GM18907 (cell line): ENCODE results near the gene SMIM33.
"Not testable (repeated sequence)": the region's sequence is repeated elsewhere in the genome, so short reads cannot be mapped to it uniquely, and the experiment has no call there.

Experiments
- ATAC-seq: cut with Tn5 transposase; IDR thresholded peaks from one replicate; pipeline ENCODE4 v1.9.1; 2021; ENCODE audit warnings: mild to moderate bottlenecking, moderate library complexity; ENCODE audit not compliant: unreplicated experiment

Gene SMIM33

DNA sequence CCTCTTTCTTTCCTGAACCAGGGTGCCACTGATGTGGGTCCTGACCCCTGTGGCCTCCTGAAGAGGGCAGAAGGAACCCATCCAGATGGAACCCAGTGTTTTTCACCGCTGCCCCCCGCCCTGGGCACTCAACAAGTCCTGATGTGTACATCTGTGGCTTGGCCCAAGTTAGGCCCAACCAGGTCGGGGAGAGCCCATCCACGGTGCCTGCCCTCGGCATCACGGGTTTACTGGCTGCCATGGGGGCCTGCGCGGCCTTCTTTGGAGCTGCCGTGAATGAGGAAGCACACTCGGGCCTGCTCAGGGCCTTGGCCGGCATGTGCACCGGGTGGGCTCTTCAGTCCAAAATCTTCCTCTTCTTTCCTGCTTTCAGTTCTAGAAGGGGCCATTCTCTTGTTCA, 14.0 kb upstream of the SMIM33 start:
- ATAC-seq = no peak

DNA sequence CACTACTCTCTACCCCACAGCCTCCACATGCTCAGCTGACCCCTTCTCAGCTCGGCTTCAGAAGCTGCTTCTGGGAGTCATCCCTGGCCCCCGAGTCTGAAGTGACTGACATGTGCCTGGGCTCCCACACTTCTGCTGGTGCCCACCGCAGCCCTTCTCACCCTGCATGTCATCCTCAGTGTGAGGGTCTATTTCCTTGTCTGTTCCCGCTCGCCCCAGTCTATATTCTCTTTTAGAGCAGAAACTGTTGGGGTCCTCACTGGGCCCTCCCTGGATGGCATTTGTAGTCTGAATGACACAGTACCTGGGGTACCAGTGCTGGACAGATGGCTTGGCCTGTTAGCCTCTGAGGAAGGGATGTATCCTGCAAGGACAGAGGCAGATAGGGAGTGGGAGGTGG, 13.6 kb upstream of the SMIM33 start:
- ATAC-seq = no peak

DNA sequence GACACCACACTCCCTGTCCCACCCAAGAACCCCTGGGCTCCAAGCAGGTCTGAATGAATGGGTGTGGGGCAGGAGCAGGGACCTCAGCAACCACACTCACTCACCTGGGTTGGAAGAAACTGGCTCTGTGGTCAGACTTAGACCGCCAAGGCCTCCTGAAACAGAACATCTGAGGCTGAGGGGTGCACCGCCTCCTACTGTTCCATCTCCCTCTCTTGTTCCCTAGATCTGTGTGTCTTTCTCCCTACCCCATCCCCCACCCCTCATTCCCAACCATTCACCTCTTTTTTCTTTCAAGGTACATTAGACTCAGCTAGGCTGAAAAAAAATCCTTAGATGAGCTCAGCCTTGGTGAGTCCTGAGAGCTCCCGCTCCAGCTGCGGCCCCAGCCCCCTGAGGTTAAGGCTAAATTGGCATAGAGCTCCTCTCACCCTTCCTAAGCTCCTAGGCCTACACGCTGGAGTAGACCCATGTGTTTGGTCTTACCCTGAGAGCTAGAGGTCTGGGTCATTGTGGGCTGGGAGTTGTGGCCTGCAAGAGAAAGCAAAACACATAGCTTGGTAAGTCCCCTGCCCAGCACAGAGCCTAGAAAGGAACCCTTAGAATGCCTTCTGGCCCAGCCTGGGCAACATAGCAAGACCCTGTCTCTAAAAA, 13.0 kb upstream of the SMIM33 start:
- peak; percentile 28 for ATAC-seq

DNA sequence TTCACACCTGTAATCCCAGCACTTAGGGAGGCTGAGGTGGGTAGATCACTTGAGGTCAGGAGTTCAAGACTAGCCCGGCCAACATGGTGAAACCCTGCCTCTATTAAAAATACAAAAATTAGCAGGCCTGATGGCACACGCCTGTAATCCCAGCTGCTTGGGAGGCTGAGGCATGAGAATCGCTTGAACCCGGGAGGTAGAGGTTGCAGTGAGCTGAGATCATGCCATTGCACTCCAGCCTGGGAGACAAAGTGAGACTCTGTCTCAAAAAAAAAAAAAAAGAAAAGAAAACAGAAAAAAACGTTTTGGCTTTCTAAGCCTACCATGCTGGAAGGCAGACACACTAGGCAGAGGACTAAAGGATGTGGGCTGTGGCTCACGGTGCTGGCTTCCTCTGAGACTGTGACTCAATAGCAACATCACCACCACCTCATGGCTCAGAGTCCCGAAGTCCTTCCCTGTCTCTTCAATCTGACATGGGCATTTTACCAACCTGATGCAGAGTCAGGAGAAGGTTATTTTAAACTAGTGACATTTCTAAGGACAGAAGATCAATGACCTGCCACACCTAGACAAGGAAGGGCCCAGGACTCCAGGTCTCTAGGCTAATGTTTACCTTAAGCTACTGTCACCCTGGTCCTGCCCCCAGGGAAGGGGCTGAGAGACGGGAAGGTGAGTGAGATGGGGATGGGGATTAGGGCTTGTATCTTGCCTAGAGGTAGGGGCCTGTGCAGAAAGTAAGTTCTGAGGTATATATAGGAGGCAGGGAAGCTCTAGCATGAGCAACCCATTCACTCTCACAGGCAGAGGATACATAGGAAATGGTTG, 12.0 kb upstream of the SMIM33 start:
- ATAC-seq = peak; percentile 69

DNA sequence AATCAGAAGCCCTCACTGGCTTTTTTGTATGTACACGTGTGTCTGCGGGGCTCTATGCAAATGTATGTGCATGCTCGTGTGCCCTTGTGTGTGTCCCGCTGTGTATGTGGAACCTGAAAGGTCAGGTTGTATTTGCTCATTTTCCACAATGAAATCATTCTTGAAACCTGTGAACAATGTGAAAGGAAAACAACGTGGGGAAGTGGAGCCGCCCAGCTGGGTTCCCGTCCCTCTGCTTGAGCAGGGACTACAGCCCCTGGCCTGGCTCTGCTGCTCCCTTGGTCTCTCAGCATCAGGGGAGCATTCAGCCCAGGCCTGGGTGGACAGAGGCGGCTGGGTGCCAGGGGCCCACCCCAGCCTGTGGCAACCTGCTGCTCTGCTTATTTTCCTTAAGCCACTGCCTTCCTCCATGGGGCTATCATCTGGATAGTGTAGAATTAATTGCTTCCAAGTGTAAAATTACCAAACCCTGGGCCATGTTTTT, 11.3 kb upstream of the SMIM33 start:
- peak; percentile 27 for ATAC-seq

DNA sequence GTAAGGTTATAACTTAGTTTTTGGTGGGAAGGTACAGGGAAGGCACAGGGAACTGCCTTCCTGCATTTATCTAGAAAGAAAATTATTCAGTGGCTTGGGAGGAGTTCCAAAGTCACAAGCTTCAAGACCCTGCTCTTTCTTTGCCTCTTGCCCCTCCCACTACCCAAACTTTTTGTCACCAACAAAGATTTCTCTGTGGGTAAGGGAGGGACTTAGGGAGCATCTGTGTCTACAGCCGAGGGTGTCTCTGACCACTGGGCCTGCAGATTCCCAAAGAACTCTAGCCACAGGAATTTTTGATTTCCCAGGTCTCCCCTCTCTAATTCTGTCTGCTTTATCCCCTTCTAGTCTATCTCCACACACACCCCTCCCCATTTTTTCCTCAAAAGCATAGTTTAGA, 10.3 kb upstream of the SMIM33 start:
- no peak for ATAC-seq

DNA sequence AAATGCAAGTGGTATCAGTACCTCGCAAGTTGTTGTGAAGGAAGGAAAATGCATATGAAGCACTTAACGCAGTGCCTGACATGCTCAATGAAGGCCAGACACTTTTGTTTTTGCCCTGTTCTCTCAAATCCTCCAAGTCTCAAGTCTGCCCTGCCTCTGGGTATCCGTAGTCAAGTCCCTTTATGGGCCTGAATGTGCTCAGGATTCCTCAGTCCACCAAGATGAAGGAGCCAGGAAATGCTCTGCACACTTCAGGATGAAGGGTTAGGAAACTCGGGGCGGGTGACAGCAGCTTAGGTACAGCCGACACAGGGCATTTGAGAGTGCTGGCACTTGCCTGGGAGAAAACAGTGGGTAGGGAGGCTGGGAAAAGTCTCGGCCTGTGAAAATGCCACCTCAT, 9.6 kb upstream of the SMIM33 start:
- no peak for ATAC-seq

DNA sequence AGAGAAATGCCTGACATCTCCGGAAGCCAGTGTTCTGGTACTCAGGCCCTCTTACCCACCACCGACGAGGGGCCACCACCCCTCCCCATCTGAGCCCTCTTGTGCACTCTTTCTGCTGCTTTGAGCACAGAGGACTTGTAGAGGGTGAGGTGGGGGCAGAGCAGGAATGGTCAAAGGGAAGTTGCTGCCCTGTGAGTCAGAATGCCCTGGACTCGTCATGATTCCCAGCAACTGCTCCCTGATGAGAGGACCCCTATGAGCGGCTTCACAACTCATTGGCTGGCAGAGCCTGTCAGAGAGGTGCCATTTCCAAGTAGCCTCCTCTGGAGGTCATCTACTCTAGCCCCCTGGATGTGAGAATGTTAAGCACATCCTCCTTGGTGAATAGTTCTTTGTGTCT, 9.1 kb upstream of the SMIM33 start:
- no peak for ATAC-seq

DNA sequence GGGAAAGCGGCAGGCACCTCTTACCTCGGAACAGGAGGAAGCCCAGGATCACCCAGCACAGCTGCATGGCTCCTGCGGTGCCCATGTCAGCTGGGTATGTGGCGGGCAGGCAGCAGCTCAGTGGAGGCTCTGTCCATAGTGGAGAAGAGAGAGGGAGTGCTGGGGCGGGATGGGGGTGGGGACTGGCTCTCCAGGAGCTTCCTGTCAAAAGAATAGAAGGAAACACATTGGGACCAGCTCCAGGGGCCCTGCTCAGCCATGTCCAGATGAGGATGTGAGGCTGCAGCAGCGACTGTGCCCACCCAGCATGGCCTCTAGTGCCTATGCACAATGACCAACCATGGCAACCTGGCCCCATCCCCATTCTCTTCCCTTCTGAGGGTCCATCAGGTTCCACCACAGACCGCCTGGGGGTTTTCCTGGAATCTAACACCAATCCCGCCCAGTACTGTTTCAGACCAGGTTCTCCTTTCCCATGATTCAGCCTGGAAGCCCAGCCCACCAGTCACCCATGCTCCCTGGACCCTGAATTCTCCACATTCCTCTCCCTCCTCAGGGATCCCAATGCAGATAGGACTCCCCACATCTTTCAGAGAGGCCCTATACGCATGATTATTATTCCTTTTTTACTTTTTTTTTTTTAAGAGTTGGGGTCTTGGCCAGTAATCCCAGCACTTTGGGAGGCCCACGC, 8.1 kb upstream of the SMIM33 start, which contains the start of gene ECSCR:
Gene ECSCR, minus strand, starts transcription at position 158 of the 691 bp plus-strand sequence. Its CDS starts 73 bp downstream, at position 85.
- ATAC-seq = no peak

DNA sequence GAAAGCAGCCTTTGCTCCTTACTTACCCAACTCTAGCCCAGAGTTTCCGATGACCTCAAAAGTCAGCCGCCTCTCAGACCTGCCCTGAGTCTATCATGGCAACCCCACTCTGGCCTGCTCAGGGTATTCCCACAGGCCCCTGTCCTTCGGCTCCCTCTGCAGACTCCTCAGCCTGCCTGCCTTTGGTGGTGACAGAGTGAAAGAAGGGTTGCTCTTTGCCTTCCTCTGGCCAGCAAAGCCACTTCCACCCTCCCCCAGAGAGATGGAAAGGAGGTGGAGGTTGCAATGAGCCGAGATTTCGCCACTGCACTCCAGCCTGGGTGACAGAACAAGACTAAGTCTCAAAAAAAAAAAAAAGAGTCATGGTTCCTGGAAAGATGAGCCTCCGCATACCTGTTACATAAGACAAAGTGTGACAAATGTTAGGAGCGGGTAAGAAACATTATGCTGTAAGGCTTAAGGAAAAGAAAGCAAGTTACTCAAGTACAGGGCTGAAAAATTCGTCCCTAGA, 2.3 kb upstream of the SMIM33 start:
- no peak for ATAC-seq

DNA sequence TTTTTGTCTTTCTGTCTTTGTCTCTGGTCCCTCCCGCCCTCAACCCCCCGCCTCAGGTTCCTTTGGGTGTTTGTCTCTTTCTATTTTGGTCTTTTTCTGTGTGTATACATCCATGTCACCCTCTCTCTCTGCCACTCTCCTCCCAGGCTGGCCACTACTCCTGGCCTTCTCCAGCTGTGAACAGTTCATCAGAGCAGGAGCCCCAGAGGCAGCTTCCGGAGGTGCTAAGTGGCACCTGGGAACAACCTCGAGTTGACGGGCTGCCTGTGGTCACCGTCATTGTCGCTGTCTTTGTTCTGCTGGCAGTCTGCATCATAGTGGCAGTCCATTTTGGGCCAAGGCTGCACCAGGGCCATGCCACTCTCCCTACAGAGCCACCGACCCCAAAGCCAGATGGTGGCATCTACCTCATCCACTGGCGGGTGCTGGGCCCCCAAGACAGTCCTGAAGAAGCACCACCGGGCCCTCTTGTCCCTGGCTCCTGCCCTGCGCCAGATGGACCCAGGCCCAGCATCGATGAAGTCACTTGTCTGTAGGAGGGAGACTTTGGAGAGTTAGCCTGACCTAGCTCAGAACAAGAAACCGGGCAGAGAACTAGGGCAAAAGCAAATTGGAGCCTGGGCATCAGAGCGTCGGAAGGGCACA, 1.7 kb downstream of the SMIM33 start:
- no peak for ATAC-seq

DNA sequence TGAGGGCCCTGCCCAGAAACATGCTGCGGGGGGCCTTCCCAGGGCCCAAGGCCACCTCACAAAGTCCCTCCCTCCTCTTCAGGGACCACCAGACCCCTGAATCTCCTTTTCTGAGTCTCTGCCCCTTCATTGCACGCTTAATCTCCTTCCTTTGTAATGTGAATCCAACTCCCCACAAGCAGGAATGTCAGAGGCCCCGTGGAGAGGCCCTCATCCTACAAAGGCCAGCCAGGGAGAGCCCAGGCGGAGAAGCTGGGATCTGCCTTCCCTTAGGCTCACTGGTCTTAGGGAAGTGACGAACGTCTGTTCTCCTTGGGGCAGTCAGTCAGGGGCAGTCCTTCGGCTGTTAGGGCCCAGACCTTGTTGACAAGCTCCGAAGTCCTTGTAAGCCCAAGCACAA, 2.3 kb downstream of the SMIM33 start:
- ATAC-seq = no peak

DNA sequence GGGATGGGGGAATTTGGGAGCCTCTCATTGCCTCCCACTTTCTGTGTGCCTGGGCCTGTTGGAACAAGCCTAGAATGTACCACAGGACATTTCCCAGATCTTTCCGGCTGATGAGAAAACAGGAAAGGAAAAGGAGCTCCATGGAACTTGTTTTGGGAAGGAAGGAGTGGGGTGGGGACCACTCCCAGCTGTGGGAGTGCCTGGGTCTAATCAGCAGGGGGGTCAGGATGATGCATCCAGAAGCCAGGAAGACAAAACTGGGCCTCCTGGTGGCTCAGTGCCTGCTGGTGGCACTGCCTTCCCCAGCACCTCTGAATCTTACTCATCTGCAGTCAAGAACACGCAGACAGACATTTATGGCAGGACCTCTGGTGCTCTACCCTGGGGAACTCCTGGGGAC, 2.8 kb downstream of the SMIM33 start:
- no peak for ATAC-seq

DNA sequence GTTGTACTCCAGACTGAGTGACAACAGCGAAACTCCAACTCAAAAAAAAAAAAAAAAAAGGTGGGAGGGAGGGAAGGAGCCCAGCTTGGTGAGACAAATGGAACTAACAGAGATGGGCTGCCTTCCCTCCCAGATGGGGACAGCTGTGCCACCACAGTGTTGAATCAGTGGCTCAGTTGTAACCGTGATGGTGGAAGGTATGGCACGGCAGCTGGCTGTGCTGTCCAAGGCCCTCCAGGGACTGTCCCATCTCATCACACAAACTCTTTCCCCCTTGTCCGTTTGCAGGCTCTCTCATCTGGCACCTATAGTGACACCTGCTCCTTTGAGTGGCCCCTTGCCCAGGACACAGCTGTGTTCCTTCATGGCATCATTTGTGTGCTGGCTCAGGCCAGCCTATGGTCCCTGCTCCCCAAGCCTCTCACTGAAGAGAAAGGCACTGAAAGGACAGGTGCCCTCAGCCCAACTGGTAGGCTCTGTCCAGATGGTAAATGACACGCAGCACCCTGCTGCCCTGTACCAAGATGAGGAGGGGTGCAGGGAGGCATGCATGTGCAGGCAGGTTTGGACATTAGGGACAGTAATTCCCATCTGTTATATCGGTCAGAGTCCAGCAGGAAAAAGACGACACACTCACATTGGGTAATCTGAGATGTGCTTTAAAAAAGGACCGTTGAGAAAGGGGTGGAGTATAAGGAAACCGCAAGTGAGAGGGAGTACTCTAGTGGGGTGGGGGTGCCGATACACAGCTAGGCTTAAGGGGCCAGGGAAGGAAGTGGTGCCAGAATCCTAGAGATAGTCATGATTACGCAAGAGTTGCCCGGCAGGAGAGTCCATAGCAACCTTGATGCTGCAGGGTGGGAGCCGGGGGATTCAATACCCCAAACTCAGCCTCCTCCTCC, 4.3 kb downstream of the SMIM33 start:
- ATAC-seq = no peak

DNA sequence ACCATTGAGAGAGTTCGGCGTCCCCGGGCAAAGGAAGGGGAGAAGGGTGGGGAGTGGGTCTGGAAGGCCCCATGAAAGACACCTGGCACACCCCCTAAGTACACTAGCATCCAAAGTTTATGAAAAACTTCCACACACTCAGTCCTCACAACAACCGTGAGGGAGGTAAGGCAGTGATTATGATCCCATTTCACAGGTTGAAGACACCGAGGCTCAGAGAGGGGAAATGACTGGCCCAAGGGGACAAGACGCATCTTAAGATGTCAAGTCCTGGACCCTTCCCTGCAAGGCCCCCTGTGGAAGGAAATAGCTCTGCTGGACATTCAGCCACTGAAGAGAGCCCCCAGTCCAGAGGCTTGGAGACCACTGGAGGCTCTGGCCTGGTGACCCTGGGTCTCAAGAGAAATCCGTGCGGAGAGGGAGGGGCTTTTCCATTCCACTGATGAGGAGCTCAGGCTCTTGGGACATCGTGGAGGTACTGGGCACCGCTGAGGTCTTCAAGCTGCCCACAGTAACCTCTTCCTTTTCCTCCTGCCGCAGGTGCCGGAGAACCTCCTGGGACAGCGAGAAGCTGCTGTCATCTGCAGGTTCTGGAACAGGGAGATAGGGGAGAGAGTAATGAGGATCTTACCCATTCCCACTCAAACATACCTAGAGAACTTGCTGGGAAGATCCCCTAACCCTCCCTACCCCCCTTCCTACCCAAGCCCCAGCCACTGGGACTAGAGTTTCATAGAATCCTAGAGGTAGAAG, 5.2 kb downstream of the SMIM33 start:
- ATAC-seq = no peak

DNA sequence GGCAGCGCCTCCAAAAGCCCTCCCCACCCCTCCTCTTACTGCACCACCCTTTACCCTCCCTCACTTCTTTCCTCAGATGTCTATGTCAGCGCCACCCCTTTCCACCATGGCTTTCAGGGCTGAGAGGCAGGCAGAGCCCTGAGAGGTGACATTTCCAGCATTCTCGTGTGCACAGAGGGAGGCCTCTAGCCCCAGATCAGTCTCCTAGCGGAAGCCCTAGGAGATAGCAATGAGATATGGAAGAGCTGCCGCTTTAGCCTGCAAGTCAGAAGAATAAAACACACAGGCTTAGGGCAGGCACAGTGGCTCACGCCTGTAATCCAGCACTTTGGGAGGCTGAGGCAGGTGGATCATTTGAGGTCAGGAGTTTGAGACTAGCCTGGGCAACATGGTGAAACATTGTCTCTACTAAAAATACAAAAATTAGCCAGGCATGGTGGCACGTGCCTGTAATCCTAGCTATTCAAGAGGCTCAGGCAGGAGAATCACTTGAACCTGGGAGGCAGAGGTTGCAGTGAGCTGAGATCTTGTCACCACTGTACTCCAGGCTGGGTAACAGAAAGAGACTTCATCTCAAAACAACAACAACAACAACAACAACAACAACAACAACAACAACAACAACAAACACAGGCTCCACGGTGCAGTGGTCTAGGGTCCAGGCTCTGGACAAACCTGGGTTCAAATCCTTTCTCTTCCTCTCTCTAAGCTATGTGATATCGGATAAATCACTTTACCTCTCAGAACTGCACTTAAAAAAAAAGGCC, 8.0 kb downstream of the SMIM33 start:
- ATAC-seq = not testable (repeated sequence)

DNA sequence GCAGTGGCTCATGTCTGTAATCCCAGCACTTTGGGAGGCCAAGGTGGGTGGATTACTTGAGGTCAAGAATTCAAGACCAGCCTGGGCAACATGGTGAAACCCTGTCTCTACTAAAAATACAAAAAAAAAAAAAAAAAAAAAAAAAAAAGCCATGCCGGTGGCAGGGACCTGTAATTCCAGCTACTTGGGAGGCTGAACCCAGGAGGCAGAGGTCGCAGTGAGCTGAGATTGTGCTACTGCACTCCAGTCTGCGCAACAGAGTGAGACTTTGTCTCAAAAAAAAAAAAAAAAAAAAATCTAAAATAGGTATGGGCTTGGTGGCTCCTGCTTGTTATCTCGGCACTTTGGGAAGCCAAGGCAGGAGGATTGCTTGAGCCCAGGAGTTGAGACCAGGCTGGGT, 8.9 kb downstream of the SMIM33 start:
- not testable (repeated sequence) for ATAC-seq

DNA sequence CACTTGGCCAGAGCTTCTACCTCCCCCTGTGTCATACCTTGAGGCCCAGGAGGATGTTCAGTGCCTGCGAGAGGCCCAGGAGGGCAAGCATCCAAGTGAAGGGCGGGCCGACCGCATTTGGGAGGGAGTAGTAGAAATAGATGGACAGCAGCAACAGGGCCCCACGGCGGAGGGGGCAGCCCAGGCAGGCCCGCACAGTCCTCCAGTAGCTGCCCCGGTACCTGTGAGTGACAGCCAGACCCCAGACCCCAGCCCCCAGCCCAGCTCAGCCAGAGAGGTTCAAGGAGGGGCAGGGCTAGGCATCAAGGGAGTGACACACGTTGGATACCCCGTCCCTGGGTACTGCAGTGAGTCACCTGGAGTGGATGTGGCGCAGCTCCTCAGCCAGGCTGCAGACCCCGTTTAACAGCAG, 10.3 kb downstream of the SMIM33 start:
- no peak for ATAC-seq
